ENCODE results near the gene DKK2. TPM values are rescaled to one million over a fixed set of nuclear protein-coding genes. Genes with fewer than 3 reads are reported as not detected.

Gene DKK2
- total and polyA plus RNA-seq, 4 donors = 0.71 to 2.5 (median 0.87) TPM

- DNase-seq (peak; percentile 33 to 75), ATAC-seq (ENCODE audit: low FRiP score) (peak; percentile 74)
- Histone ChIP-seq H3K27me3 (ENCODE audit: control insufficient read depth in 1 of 2, insufficient read depth in 2 of 2, low read length in 1 of 2) (no peaks in the 10 kb centered on the region), H3K9me3 (ENCODE audit: control insufficient read depth, low read length) (no peaks in the 10 kb centered on the region), H3K27ac (ENCODE audit: low read depth in 1 of 2, low read length in 2 of 2) (no peak overlapping the region), H3K4me3 (ENCODE audit: low read length in 2 of 2) (peak overlapping the region; percentile 31 to 39), H3K36me3 (ENCODE audit: control insufficient read depth in 1 of 2, insufficient read depth in 2 of 2, low read length in 1 of 2) (no peaks in the 10 kb centered on the region), H3K4me1 (ENCODE audit: control insufficient read depth in 1 of 2, insufficient read depth in 2 of 2, low read length in 2 of 2) (no peaks in the 10 kb centered on the region)
- intact Hi-C loops (cut with DNase I) = no loop called here
- 0 to 1% methylated on average over 39 of the region's 39 CpGs for WGBS, 2 donors
Measured at GRCh38 chr4:107034091-107034995, 1.8 kb downstream of the DKK2 start.

- intact Hi-C loops (cut with DNase I) = no loop called here
- no peak for ATAC-seq (ENCODE audit: low FRiP score)
Measured at GRCh38 chr4:107027379-107027778, 8.7 kb downstream of the DKK2 start.

DNA sequence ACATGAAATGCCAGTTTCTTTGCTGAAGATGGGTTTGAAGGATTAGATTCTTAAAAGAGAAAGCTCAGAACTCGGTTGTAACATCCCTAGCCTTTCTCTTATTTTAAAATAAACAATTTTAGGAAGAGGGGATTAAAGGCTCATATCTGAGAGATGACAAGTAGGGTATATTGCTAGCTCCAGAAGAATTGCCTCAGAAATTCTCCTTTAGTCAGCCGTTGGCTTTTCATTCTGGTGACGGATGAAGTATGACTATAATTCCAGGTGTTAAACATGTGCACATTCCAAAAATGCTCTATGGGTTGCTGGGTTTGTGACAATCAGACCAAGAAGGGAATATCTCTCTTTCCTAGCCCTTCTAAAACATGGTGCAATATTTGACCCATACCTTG, 17.8 kb downstream of the DKK2 start:
- DNase-seq (no peak), ATAC-seq (ENCODE audit: low FRiP score) (no peak)
- no peak overlapping the region for H3K27ac ChIP-seq (ENCODE audit: low read depth in 1 of 2, low read length in 2 of 2)
- H3K27me3 ChIP-seq (ENCODE audit: control insufficient read depth in 1 of 2, insufficient read depth in 2 of 2, low read length in 1 of 2) = no peaks in the 10 kb centered on the region
- no peaks in the 10 kb centered on the region for H3K36me3 ChIP-seq (ENCODE audit: control insufficient read depth in 1 of 2, insufficient read depth in 2 of 2, low read length in 1 of 2)
- intact Hi-C loops (cut with DNase I) = no loop called here
- no peaks in the 10 kb centered on the region for H3K4me1 ChIP-seq (ENCODE audit: control insufficient read depth in 1 of 2, insufficient read depth in 2 of 2, low read length in 2 of 2)
- no peak overlapping the region for H3K4me3 ChIP-seq (ENCODE audit: low read length in 2 of 2)
- H3K9me3 ChIP-seq (ENCODE audit: control insufficient read depth, low read length) = no peaks in the 10 kb centered on the region
- 87 to 88% methylated on average over 3 of the region's 3 CpGs for WGBS, 2 donors

More at GRCh38 chr4:107027379-107027778, 8.7 kb downstream of the DKK2 start:
- no peak for DNase-seq
- H3K27ac ChIP-seq (ENCODE audit: low read depth in 1 of 2, low read length in 2 of 2) = no peak overlapping the region
- no peaks in the 10 kb centered on the region for H3K4me1 ChIP-seq (ENCODE audit: control insufficient read depth in 1 of 2, insufficient read depth in 2 of 2, low read length in 2 of 2)
- 87 to 96% methylated on average over 1 of the region's 1 CpG for WGBS, 2 donors
- no peaks in the 10 kb centered on the region for H3K36me3 ChIP-seq (ENCODE audit: control insufficient read depth in 1 of 2, insufficient read depth in 2 of 2, low read length in 1 of 2)
- H3K27me3 ChIP-seq (ENCODE audit: control insufficient read depth in 1 of 2, insufficient read depth in 2 of 2, low read length in 1 of 2) = no peaks in the 10 kb centered on the region
- no peak overlapping the region for H3K4me3 ChIP-seq (ENCODE audit: low read length in 2 of 2)
- H3K9me3 ChIP-seq (ENCODE audit: control insufficient read depth, low read length) = no peaks in the 10 kb centered on the region

DNA sequence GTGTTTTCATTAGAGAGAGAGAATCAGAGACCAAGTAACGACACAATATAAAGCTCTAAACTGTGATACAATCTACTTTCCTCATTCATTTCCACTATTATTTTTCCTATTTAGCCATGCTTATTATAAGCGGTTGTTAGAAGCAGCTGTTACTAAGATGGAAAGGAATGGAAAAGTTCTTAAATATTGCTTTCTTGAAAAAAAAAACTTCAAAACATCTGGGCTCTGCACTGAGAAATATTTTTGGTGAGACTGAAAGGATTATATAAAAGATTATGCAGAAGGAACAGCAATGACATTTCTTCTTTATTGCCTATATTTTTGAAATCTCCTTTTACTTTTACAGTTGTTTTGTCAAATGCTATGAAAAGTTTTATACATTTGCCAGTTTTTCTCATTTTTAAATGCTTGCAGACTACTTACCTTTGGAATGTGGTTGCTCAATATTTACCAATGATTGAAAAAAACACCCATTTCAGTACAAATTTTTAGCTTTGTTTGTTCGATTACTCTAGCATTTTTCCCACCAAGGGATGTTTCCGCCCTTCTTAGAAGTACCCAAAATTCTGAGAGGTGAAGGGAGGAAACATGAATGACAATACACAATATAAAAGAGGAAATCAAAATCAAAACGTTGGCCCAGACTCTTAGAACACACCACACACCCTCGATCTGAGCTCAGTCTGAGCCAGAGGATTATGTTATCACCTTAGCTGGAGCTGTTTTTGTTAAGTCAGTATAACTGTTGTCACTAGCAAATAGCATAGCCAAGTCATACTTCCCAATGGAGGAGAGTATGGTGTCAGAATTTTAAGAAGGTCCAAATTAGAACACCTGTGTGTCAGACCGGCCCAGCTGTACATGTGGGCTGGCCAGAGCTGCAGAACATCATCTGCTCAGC, 18.4 kb downstream of the DKK2 start:
- 71 to 74% methylated on average over 7 of the region's 7 CpGs for WGBS, 2 donors
- DNase-seq = no peak
- no peaks in the 10 kb centered on the region for H3K4me1 ChIP-seq (ENCODE audit: control insufficient read depth in 1 of 2, insufficient read depth in 2 of 2, low read length in 2 of 2)
- ATAC-seq (ENCODE audit: low FRiP score) = no peak
- no peak overlapping the region for H3K27ac ChIP-seq (ENCODE audit: low read depth in 1 of 2, low read length in 2 of 2)
- no peak overlapping the region for H3K4me3 ChIP-seq (ENCODE audit: low read length in 2 of 2)
- no peaks in the 10 kb centered on the region for H3K27me3 ChIP-seq (ENCODE audit: control insufficient read depth in 1 of 2, insufficient read depth in 2 of 2, low read length in 1 of 2)
- intact Hi-C loops (cut with DNase I) = no loop called here
- no peaks in the 10 kb centered on the region for H3K36me3 ChIP-seq (ENCODE audit: control insufficient read depth in 1 of 2, insufficient read depth in 2 of 2, low read length in 1 of 2)
- H3K9me3 ChIP-seq (ENCODE audit: control insufficient read depth, low read length) = no peaks in the 10 kb centered on the region

DNA sequence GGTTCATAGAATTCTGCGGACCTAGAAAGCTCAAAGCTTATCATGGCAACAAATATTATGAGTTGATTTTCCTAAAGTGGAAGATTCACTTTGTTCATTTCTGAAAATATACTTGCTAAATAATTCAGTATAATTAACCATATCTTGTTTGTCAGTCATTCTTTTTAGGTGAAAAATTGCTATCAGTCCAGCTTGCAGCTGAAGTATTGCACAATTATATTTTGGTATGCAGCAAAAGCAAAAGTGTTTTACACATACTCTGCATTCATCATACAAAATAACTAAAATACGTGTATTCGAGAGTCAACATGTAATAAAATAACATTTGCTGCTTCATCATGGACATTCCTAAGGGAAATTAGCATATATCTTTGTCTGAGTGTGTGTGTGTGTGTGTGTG, 24.8 kb downstream of the DKK2 start:
- Histone ChIP-seq H3K4me3 (ENCODE audit: low read length in 2 of 2) (no peak overlapping the region), H3K36me3 (ENCODE audit: control insufficient read depth in 1 of 2, insufficient read depth in 2 of 2, low read length in 1 of 2) (no peaks in the 10 kb centered on the region), H3K9me3 (ENCODE audit: control insufficient read depth, low read length) (no peaks in the 10 kb centered on the region), H3K27ac (ENCODE audit: low read depth in 1 of 2, low read length in 2 of 2) (no peak overlapping the region), H3K4me1 (ENCODE audit: control insufficient read depth in 1 of 2, insufficient read depth in 2 of 2, low read length in 2 of 2) (peaks cover 0 to under 1% of the 10 kb centered on the region in 2 donors), H3K27me3 (ENCODE audit: control insufficient read depth in 1 of 2, insufficient read depth in 2 of 2, low read length in 1 of 2) (peaks cover 0 to 1% of the 10 kb centered on the region in 2 donors)
- ATAC-seq (ENCODE audit: low FRiP score) = no peak
- DNase-seq = no peak
- intact Hi-C loops (cut with DNase I) = no loop called here
- 72 to 76% methylated on average over 3 of the region's 3 CpGs for WGBS, 2 donors

- Histone ChIP-seq H3K4me1 (ENCODE audit: control insufficient read depth in 1 of 2, insufficient read depth in 2 of 2, low read length in 2 of 2) (peaks cover 0 to 2% of the 10 kb centered on the region in 2 donors), H3K27ac (ENCODE audit: low read depth in 1 of 2, low read length in 2 of 2) (no peak overlapping the region), H3K27me3 (ENCODE audit: control insufficient read depth in 1 of 2, insufficient read depth in 2 of 2, low read length in 1 of 2) (peaks cover 0 to 1% of the 10 kb centered on the region in 2 donors), H3K36me3 (ENCODE audit: control insufficient read depth in 1 of 2, insufficient read depth in 2 of 2, low read length in 1 of 2) (no peaks in the 10 kb centered on the region), H3K4me3 (ENCODE audit: low read length in 2 of 2) (no peak overlapping the region), H3K9me3 (ENCODE audit: control insufficient read depth, low read length) (no peaks in the 10 kb centered on the region)
- ATAC-seq (ENCODE audit: low FRiP score) (no peak), DNase-seq (no peak)
- WGBS, 2 donors = 67 to 71% methylated on average over 3 of the region's 3 CpGs
- intact Hi-C loops (cut with DNase I) = no loop called here
Measured at GRCh38 chr4:107009196-107009968, 26.7 kb downstream of the DKK2 start.

GRCh38 chr4:107008115-107008514, 28.0 kb downstream of the DKK2 start:
- Histone ChIP-seq H3K36me3 (ENCODE audit: control insufficient read depth in 1 of 2, insufficient read depth in 2 of 2, low read length in 1 of 2) (no peaks in the 10 kb centered on the region), H3K27ac (ENCODE audit: low read depth in 1 of 2, low read length in 2 of 2) (no peak overlapping the region), H3K27me3 (ENCODE audit: control insufficient read depth in 1 of 2, insufficient read depth in 2 of 2, low read length in 1 of 2) (peaks cover 0 to 1% of the 10 kb centered on the region in 2 donors), H3K4me3 (ENCODE audit: low read length in 2 of 2) (no peak overlapping the region), H3K9me3 (ENCODE audit: control insufficient read depth, low read length) (no peaks in the 10 kb centered on the region), H3K4me1 (ENCODE audit: control insufficient read depth in 1 of 2, insufficient read depth in 2 of 2, low read length in 2 of 2) (peaks cover 0 to 2% of the 10 kb centered on the region in 2 donors)
- intact Hi-C loops (cut with DNase I) = no loop called here
- ATAC-seq (ENCODE audit: low FRiP score) (no peak), DNase-seq (no peak)
- WGBS, 2 donors = 92 to 93% methylated on average over 2 of the region's 2 CpGs

GRCh38 chr4:107006218-107006617, 29.9 kb downstream of the DKK2 start:
- Histone ChIP-seq H3K4me3 (ENCODE audit: low read length in 2 of 2) (no peak overlapping the region), H3K9me3 (ENCODE audit: control insufficient read depth, low read length) (no peaks in the 10 kb centered on the region), H3K4me1 (ENCODE audit: control insufficient read depth in 1 of 2, insufficient read depth in 2 of 2, low read length in 2 of 2) (peaks cover 0 to 2% of the 10 kb centered on the region in 2 donors), H3K27ac (ENCODE audit: low read depth in 1 of 2, low read length in 2 of 2) (no peak overlapping the region), H3K36me3 (ENCODE audit: control insufficient read depth in 1 of 2, insufficient read depth in 2 of 2, low read length in 1 of 2) (no peaks in the 10 kb centered on the region), H3K27me3 (ENCODE audit: control insufficient read depth in 1 of 2, insufficient read depth in 2 of 2, low read length in 1 of 2) (peaks cover 0 to 1% of the 10 kb centered on the region in 2 donors)
- intact Hi-C loops (cut with DNase I) = no loop called here
- DNase-seq (no peak), ATAC-seq (ENCODE audit: low FRiP score) (no peak)
